Uterus (tissue), 4 donors: Measurements from ENCODE around the gene NNT. TPM values are rescaled to one million over a fixed set of nuclear protein-coding genes. Genes with fewer than 3 reads are reported as not detected.

ENCODE experiments used
- DNase-seq, 2 donors: peaks; one replicate each; pipeline ENCODE4 v3.0.0-alpha.2; 2019 to 2020
- H3K27ac ChIP-seq, 2 donors: fragments of 200-600 bp; sonication (generic); 1 replicate in 1 of 2; 2 replicates in 1 of 2; pipeline ENCODE4 v1.5.1; 2016 to 2018
- H3K27me3 ChIP-seq, 2 donors: fragments of 200-600 bp; sonication (generic); one replicate each; pipeline ENCODE4 v1.5.1; 2018 to 2019; ENCODE audit warnings: control low read depth in 1 of 2
- H3K36me3 ChIP-seq, 2 donors: fragments of 200-600 bp; sonication (generic); one replicate each; pipeline ENCODE4 v1.5.1; 2019; ENCODE audit warnings: control low read depth in 1 of 2
- H3K4me1 ChIP-seq, 2 donors: fragments of 200-600 bp; sonication (generic); one replicate each; pipeline ENCODE4 v1.5.1; 2018 to 2019; ENCODE audit warnings: control low read depth in 1 of 2
- H3K4me3 ChIP-seq, 2 donors: fragments of 200-600 bp; sonication (generic); 1 replicate in 1 of 2; 2 replicates in 1 of 2; pipeline ENCODE4 v1.5.1; 2018 to 2019; ENCODE audit warnings: mild to moderate bottlenecking in 1 of 2
- H3K9me3 ChIP-seq, 2 donors: fragments of 200-600 bp; sonication (generic); one replicate each; pipeline ENCODE4 v1.5.1; 2019; ENCODE audit warnings: control low read depth in 1 of 2
- POLR2A ChIP-seq, 2 donors: fragments of 450-650 bp; IDR thresholded peaks; one replicate each; pipeline ENCODE4 v1.6.1; 2016; ENCODE audit warnings: antibody characterized with exemption in 2 of 2, mild to moderate bottlenecking in 1 of 2, moderate library complexity in 1 of 2
- intact Hi-C: fragments of 100-400 bp; cut with DNase I; formaldehyde crosslinking; loops from one replicate; pipeline ENCODE4 v1.15.1; 2023; ENCODE audit warnings: low total_unique reads
- total RNA-seq, 4 donors: library from RNA; depleted of rRNA in 3 of 4; stranded (reverse); fragments of >200 nt in 3 of 4; gene quantifications; one replicate each; pipeline versions ENCODE4 v1.1.0 to v1.2.4, GENCODE V29; 2014 to 2023
- TF ChIP-seq, protein P1 (sequence below), 4 experiments: fragments of 200-600 bp in 2 of 4; fragments of 450-650 bp in 2 of 4; sonication (generic) in 2 of 4; IDR thresholded peaks; one replicate each; pipeline ENCODE4 v1.5.1; 2016 to 2019; ENCODE audit warnings: antibody characterized with exemption in 4 of 4, mild to moderate bottlenecking in 2 of 4, moderate library complexity in 1 of 4
- donor health status: DM: yes; HTN: yes; CAD: no.

The NNT gene
- total RNA-seq, 4 donors from 2014 or later, result 25.3 to 112 (median 43.8) TPM

DNA sequence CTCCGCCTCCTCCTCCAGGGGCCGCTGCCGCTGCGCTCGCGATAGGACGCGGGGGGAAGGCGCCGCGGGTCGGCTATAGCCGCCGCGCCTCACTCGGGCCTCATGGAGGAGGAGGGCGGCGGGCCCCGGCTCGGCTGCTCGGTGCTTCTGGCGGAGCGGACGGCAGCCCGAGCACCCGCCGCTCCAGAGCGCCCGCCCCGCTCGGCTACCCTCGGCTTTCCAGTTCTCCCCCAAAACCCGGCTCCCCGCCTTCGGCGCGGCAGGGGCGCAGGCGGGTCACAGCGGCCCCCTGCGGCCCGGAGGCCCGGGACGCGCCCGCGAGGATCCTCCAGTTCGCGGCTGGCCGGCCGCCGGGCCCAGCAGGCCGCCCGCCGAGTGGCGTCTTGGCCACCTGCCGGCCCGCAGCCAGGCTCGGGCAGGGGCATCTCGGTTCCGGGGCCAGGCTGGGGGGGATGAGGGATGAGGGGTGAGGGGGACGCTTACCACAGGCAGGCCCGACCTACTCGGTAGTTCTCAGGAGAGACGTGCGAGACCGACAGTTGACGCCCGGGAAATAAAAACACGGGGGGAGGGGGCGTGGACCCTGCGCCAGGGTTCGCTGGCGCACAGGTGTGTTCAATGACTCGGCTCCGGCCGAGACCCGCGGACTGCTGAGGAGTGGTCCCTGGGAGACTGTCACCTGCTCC lies 46.0 kb upstream of the NNT start, which contains the start of gene PAIP1:
PAIP1 (minus strand) TSS at position 221 of the 686 bp plus-strand sequence. CDS start 231 bp downstream, outside the sequence.
- TF ChIP-seq, protein P1, sequence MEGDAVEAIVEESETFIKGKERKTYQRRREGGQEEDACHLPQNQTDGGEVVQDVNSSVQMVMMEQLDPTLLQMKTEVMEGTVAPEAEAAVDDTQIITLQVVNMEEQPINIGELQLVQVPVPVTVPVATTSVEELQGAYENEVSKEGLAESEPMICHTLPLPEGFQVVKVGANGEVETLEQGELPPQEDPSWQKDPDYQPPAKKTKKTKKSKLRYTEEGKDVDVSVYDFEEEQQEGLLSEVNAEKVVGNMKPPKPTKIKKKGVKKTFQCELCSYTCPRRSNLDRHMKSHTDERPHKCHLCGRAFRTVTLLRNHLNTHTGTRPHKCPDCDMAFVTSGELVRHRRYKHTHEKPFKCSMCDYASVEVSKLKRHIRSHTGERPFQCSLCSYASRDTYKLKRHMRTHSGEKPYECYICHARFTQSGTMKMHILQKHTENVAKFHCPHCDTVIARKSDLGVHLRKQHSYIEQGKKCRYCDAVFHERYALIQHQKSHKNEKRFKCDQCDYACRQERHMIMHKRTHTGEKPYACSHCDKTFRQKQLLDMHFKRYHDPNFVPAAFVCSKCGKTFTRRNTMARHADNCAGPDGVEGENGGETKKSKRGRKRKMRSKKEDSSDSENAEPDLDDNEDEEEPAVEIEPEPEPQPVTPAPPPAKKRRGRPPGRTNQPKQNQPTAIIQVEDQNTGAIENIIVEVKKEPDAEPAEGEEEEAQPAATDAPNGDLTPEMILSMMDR (IDR thresholded peaks at IDR 0.05), result peak; percentile 50 to 76 (median 71)
- TF ChIP-seq POLR2A (IDR thresholded peaks at IDR 0.05), result peak; percentile 24 to 51
- H3K27me3 ChIP-seq, result no peaks in the 10 kb centered on the region
- peaks cover 0 to 7% of the 10 kb centered on the region in 2 donors for H3K4me1 ChIP-seq
- H3K4me3 ChIP-seq, result peak within 1 kb of the TSS; percentile 68 to 85
- intact Hi-C loops, result loop anchor here (10.0 kb wide), 1 partner anchor 48 kb away; the partner anchor contains the start of gene NNT
- no peaks in the 10 kb centered on the region for H3K36me3 ChIP-seq
- DNase-seq, result peak; percentile 77 to 81
- H3K9me3 ChIP-seq, result no peaks in the 10 kb centered on the region
- peak within 1 kb of the TSS; percentile 95 to 97 for H3K27ac ChIP-seq

DNA sequence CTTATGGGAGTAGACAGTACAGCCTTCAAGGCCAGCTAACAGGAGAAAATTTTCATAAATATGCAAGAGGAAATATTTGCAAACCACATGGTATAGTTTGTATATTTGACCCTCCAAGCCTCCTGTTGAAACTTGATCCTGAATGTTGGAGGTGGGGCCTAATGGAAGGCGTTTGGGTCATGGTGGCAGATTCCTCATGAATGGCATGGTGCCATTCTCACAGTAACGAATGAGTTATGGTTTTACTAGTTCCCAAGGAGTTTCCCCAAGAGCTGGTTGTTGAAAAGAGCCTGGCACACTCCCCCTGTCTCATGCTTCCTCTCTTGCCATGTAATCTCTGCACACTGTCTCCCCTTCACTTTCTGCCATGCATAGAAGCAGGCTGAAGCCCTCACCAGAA lies 42.9 kb upstream of the NNT start:
- H3K27me3 ChIP-seq, result no peaks in the 10 kb centered on the region
- no peak for DNase-seq
- no peaks in the 10 kb centered on the region for H3K9me3 ChIP-seq
- TF ChIP-seq, protein P1 (IDR thresholded peaks at IDR 0.05), result no peak
- no peak for TF ChIP-seq POLR2A (IDR thresholded peaks at IDR 0.05)
- H3K4me1 ChIP-seq, result peaks cover 0 to under 1% of the 10 kb centered on the region in 2 donors
- no peak overlapping the region for H3K4me3 ChIP-seq
- intact Hi-C loops, result no loop called here
- H3K27ac ChIP-seq, result no peak overlapping the region
- H3K36me3 ChIP-seq, result no peaks in the 10 kb centered on the region

DNA sequence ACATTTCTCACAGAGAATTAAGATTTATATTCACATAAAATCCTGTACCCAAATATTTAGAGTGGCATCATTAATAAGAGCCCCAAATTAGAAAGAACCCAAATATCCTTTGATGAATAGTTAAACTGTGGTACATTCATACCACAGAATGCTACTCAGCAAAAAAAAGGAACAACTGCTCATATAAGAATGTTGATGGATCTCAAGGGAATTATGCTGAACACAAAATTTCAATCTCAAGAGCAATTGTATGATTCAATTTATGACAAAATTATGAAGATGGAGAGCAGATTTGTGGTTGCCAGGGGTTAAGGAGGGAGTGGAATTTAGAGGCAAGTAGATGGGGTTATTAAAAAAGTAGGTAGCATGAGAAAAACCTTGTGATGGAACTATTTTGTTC lies 41.6 kb upstream of the NNT start:
- intact Hi-C loops, result no loop called here

DNA sequence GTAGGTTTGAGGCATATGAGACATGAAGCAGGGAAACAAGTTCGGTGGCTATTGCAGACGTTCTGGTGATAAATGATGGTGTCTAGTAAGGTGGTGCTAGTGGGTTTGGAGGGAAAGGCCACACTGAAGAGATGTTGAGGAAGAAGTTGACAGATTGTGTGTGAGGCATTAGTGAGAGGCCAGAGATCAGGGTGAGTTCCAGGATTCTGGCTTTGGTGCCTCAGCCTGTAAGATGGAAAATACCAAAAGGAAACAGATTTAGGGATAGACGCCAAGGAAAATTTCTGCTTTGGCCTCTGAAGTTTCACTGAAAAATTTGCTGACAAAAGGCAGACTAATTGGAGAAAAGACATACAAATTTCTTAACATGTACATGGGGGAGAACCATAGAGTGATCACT lies 39.7 kb upstream of the NNT start:
- Histone ChIP-seq H3K27me3 (no peaks in the 10 kb centered on the region), H3K27ac (no peak overlapping the region), H3K4me1 (no peaks in the 10 kb centered on the region), H3K36me3 (no peaks in the 10 kb centered on the region), H3K4me3 (no peak overlapping the region), H3K9me3 (no peaks in the 10 kb centered on the region)
- TF ChIP-seq, protein P1 (IDR thresholded peaks at IDR 0.05), result no peak
- TF ChIP-seq POLR2A (IDR thresholded peaks at IDR 0.05), result no peak
- peak in 1 of 2 donors; percentile 22 for DNase-seq
- intact Hi-C loops, result no loop called here

More for the DNA sequence above, 41.6 kb upstream of the NNT start:
- TF ChIP-seq, protein P1 (IDR thresholded peaks at IDR 0.05), result no peak
- no peak for TF ChIP-seq POLR2A (IDR thresholded peaks at IDR 0.05)
- no peaks in the 10 kb centered on the region for H3K36me3 ChIP-seq
- H3K4me1 ChIP-seq, result no peaks in the 10 kb centered on the region
- no peak for DNase-seq
- no peak overlapping the region for H3K27ac ChIP-seq
- H3K27me3 ChIP-seq, result no peaks in the 10 kb centered on the region
- no peak overlapping the region for H3K4me3 ChIP-seq
- H3K9me3 ChIP-seq, result no peaks in the 10 kb centered on the region

DNA sequence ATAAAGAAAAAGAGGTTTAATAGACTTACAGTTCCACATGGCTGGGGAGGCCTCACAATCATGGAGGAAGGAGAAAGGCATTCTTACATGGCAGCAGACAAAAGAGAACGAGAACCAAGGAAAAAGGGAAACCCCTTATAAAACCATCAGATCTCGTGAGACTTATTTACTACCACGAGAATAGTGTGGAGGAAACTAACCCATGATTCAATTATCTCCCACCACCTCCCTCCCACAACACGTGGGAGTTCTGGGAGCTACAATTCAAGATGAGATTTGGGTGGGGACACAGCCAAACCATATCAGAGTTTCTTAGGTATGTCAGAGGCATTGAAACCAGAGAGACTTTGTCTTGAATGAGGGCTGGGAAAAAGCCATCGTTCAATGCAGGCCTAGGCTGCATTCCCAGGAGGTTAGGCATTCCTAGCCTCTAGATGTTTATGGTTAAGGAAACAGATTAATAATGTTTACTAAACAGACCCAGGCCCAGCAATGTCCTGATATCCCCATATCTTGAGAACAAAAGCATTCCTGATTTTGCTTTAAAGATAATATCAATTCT lies 38.6 kb upstream of the NNT start:
- Histone ChIP-seq H3K27ac (no peak overlapping the region), H3K4me3 (no peak overlapping the region), H3K4me1 (no peaks in the 10 kb centered on the region), H3K27me3 (no peaks in the 10 kb centered on the region), H3K9me3 (no peaks in the 10 kb centered on the region), H3K36me3 (no peaks in the 10 kb centered on the region)
- no peak for DNase-seq
- intact Hi-C loops, result no loop called here
- TF ChIP-seq POLR2A (IDR thresholded peaks at IDR 0.05), result no peak
- TF ChIP-seq, protein P1 (IDR thresholded peaks at IDR 0.05), result no peak
